ENCODE data around the gene PRKAG2. TPM values are rescaled to one million over a fixed set of nuclear protein-coding genes. Genes with fewer than 3 reads are reported as not detected.

Gene PRKAG2
- total RNA-seq, 1 donor from 2014 or later, result 4.7 TPM

- H3K4me3 ChIP-seq (ENCODE audit: low read length in 3 of 3), result no peak overlapping the region
- H3K9ac ChIP-seq (ENCODE audit: low read depth in 1 of 3, low read length in 3 of 3), result no peak overlapping the region
- no peaks in the 10 kb centered on the region for H3K27me3 ChIP-seq (ENCODE audit: control insufficient read depth in 3 of 3, insufficient read depth in 3 of 3, low read length in 3 of 3)
- H3K27ac ChIP-seq (ENCODE audit: low read depth, low read length), result no peak overlapping the region
- H3K4me1 ChIP-seq (ENCODE audit: control insufficient read depth in 3 of 3, insufficient read depth in 3 of 3, low read length in 3 of 3), result no peaks in the 10 kb centered on the region
- H3K36me3 ChIP-seq (ENCODE audit: control insufficient read depth in 3 of 3, insufficient read depth in 3 of 3, low read length in 3 of 3), result no peaks in the 10 kb centered on the region
- no peaks in the 10 kb centered on the region for H3K9me3 ChIP-seq (ENCODE audit: control insufficient read depth in 3 of 3, low read length in 3 of 3)
Observed at GRCh38 chr7:151660141-151660540, 216.8 kb downstream of the PRKAG2 start.

DNA sequence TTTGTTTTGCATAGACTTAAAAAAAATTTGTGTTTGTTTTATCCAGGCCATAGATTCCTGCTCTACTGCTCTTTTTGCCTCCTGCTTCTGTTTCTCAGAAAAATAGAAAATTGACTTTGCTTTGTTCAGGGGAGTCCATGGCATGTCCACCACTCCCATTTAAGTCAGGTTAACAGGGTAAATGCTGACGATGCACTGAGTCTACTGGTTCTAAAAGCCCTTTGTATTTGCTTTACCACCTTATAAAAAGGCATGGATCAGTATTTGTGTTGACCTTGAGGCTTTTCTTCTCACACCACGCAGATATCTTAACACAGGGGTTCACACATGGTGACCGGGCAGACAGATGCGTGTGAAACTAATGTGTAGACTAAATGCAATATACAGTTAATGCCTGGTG, 217.7 kb downstream of the PRKAG2 start:
- H3K36me3 ChIP-seq (ENCODE audit: control insufficient read depth in 3 of 3, insufficient read depth in 3 of 3, low read length in 3 of 3), result no peaks in the 10 kb centered on the region
- H3K27ac ChIP-seq (ENCODE audit: low read depth, low read length), result no peak overlapping the region
- no peaks in the 10 kb centered on the region for H3K9me3 ChIP-seq (ENCODE audit: control insufficient read depth in 3 of 3, low read length in 3 of 3)
- H3K4me1 ChIP-seq (ENCODE audit: control insufficient read depth in 3 of 3, insufficient read depth in 3 of 3, low read length in 3 of 3), result no peaks in the 10 kb centered on the region
- no peak overlapping the region for H3K4me3 ChIP-seq (ENCODE audit: low read length in 3 of 3)
- no peaks in the 10 kb centered on the region for H3K27me3 ChIP-seq (ENCODE audit: control insufficient read depth in 3 of 3, insufficient read depth in 3 of 3, low read length in 3 of 3)
- H3K9ac ChIP-seq (ENCODE audit: low read depth in 1 of 3, low read length in 3 of 3), result no peak overlapping the region

DNA sequence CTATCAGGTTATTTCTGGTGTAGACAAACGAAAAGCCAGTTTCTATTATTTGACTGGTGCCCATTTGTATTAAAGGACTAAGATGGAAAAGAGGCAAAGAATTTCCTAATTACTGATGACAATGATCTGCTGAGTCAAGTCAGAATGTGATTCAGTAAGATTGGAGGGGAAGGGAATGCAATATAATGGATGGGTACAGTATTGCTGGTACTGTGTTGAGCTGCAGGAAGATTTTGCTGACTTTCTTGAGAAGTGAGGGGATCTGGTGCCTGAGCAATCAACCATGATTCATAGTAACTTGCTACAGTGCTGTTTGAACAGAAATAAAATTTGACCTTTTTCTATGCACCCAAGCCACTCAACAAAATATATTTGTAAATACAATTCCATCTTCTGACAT, 218.1 kb downstream of the PRKAG2 start:
- H3K4me3 ChIP-seq (ENCODE audit: low read length in 3 of 3), result no peak overlapping the region
- no peaks in the 10 kb centered on the region for H3K4me1 ChIP-seq (ENCODE audit: control insufficient read depth in 3 of 3, insufficient read depth in 3 of 3, low read length in 3 of 3)
- H3K36me3 ChIP-seq (ENCODE audit: control insufficient read depth in 3 of 3, insufficient read depth in 3 of 3, low read length in 3 of 3), result no peaks in the 10 kb centered on the region
- no peak overlapping the region for H3K9ac ChIP-seq (ENCODE audit: low read depth in 1 of 3, low read length in 3 of 3)
- no peaks in the 10 kb centered on the region for H3K27me3 ChIP-seq (ENCODE audit: control insufficient read depth in 3 of 3, insufficient read depth in 3 of 3, low read length in 3 of 3)
- no peak overlapping the region for H3K27ac ChIP-seq (ENCODE audit: low read depth, low read length)
- H3K9me3 ChIP-seq (ENCODE audit: control insufficient read depth in 3 of 3, low read length in 3 of 3), result no peaks in the 10 kb centered on the region

DNA sequence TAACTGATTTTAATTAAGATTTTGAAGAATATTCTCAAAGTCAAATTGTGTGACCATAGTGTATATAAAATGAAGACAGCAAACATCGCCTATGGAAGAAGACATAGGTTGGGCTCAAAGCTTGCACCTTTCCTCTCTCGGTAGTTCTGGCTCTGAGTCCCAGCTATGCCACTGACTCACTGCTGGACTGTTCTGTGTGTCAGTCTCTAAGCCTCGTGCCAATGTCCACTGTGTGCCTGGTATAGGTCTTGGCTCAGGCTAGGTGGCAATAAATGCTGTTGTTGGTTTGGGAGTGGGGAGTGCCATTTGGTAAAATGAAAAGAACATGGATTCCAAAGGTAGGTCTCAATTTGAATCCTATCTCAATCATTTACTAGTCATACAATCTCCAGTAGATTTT, 219.7 kb downstream of the PRKAG2 start:
- H3K27ac ChIP-seq (ENCODE audit: low read depth, low read length), result no peak overlapping the region

DNA sequence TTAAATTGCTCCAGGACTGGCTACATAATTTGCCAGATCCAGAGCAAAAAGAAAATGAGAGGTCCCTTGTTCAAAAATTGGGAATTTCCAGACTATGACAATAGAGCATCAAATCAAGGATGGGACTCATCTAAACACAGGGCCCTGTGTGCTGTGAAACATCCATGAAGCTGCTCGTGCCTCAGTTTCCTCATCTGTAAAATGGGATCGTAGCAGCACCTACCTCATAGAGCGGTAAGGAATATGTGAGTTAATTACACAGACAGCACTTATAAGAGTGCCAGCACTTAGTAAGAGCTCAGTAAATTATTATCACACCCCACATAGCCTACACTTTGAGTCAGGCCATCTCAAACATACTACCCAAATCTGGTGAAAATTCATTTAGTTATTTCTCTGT, 221.4 kb downstream of the PRKAG2 start:
- no peaks in the 10 kb centered on the region for H3K36me3 ChIP-seq (ENCODE audit: control insufficient read depth in 3 of 3, insufficient read depth in 3 of 3, low read length in 3 of 3)
- H3K4me3 ChIP-seq (ENCODE audit: low read length in 3 of 3), result no peak overlapping the region
- H3K9me3 ChIP-seq (ENCODE audit: control insufficient read depth in 3 of 3, low read length in 3 of 3), result no peaks in the 10 kb centered on the region
- no peak overlapping the region for H3K27ac ChIP-seq (ENCODE audit: low read depth, low read length)
- H3K27me3 ChIP-seq (ENCODE audit: control insufficient read depth in 3 of 3, insufficient read depth in 3 of 3, low read length in 3 of 3), result no peaks in the 10 kb centered on the region
- H3K9ac ChIP-seq (ENCODE audit: low read depth in 1 of 3, low read length in 3 of 3), result no peak overlapping the region
- H3K4me1 ChIP-seq (ENCODE audit: control insufficient read depth in 3 of 3, insufficient read depth in 3 of 3, low read length in 3 of 3), result peaks cover 0 to 2% (median 0%) of the 10 kb centered on the region in 3 donors

More for the DNA sequence above, 219.7 kb downstream of the PRKAG2 start:
- no peak overlapping the region for H3K4me3 ChIP-seq (ENCODE audit: low read length in 3 of 3)
- no peaks in the 10 kb centered on the region for H3K4me1 ChIP-seq (ENCODE audit: control insufficient read depth in 3 of 3, insufficient read depth in 3 of 3, low read length in 3 of 3)
- H3K9ac ChIP-seq (ENCODE audit: low read depth in 1 of 3, low read length in 3 of 3), result no peak overlapping the region
- no peaks in the 10 kb centered on the region for H3K27me3 ChIP-seq (ENCODE audit: control insufficient read depth in 3 of 3, insufficient read depth in 3 of 3, low read length in 3 of 3)
- no peaks in the 10 kb centered on the region for H3K36me3 ChIP-seq (ENCODE audit: control insufficient read depth in 3 of 3, insufficient read depth in 3 of 3, low read length in 3 of 3)
- no peaks in the 10 kb centered on the region for H3K9me3 ChIP-seq (ENCODE audit: control insufficient read depth in 3 of 3, low read length in 3 of 3)

- Histone ChIP-seq H3K36me3 (ENCODE audit: control insufficient read depth in 3 of 3, insufficient read depth in 3 of 3, low read length in 3 of 3) (no peaks in the 10 kb centered on the region), H3K4me1 (ENCODE audit: control insufficient read depth in 3 of 3, insufficient read depth in 3 of 3, low read length in 3 of 3) (peaks cover 0 to 5% (median 3%) of the 10 kb centered on the region in 3 donors), H3K9ac (ENCODE audit: low read depth in 1 of 3, low read length in 3 of 3) (no peak overlapping the region), H3K4me3 (ENCODE audit: low read length in 3 of 3) (no peak overlapping the region), H3K9me3 (ENCODE audit: control insufficient read depth in 3 of 3, low read length in 3 of 3) (no peaks in the 10 kb centered on the region), H3K27me3 (ENCODE audit: control insufficient read depth in 3 of 3, insufficient read depth in 3 of 3, low read length in 3 of 3) (no peaks in the 10 kb centered on the region), H3K27ac (ENCODE audit: low read depth, low read length) (no peak overlapping the region)
Observed at GRCh38 chr7:151652111-151652510, 224.8 kb downstream of the PRKAG2 start.

- no peak overlapping the region for H3K27ac ChIP-seq (ENCODE audit: low read depth, low read length)
Observed at GRCh38 chr7:151650161-151650560, 226.8 kb downstream of the PRKAG2 start.

GRCh38 chr7:151648429-151648828, 228.5 kb downstream of the PRKAG2 start:
- Histone ChIP-seq H3K4me3 (ENCODE audit: low read length in 3 of 3) (no peak overlapping the region), H3K27me3 (ENCODE audit: control insufficient read depth in 3 of 3, insufficient read depth in 3 of 3, low read length in 3 of 3) (no peaks in the 10 kb centered on the region), H3K36me3 (ENCODE audit: control insufficient read depth in 3 of 3, insufficient read depth in 3 of 3, low read length in 3 of 3) (no peaks in the 10 kb centered on the region), H3K9ac (ENCODE audit: low read depth in 1 of 3, low read length in 3 of 3) (no peak overlapping the region), H3K9me3 (ENCODE audit: control insufficient read depth in 3 of 3, low read length in 3 of 3) (no peaks in the 10 kb centered on the region), H3K27ac (ENCODE audit: low read depth, low read length) (no peak overlapping the region), H3K4me1 (ENCODE audit: control insufficient read depth in 3 of 3, insufficient read depth in 3 of 3, low read length in 3 of 3) (peaks cover 0 to 5% (median 3%) of the 10 kb centered on the region in 3 donors)

More at GRCh38 chr7:151650161-151650560, 226.8 kb downstream of the PRKAG2 start:
- Histone ChIP-seq H3K4me3 (ENCODE audit: low read length in 3 of 3) (no peak overlapping the region), H3K9me3 (ENCODE audit: control insufficient read depth in 3 of 3, low read length in 3 of 3) (no peaks in the 10 kb centered on the region), H3K4me1 (ENCODE audit: control insufficient read depth in 3 of 3, insufficient read depth in 3 of 3, low read length in 3 of 3) (peaks cover 0 to 5% (median 3%) of the 10 kb centered on the region in 3 donors), H3K9ac (ENCODE audit: low read depth in 1 of 3, low read length in 3 of 3) (no peak overlapping the region), H3K36me3 (ENCODE audit: control insufficient read depth in 3 of 3, insufficient read depth in 3 of 3, low read length in 3 of 3) (no peaks in the 10 kb centered on the region), H3K27me3 (ENCODE audit: control insufficient read depth in 3 of 3, insufficient read depth in 3 of 3, low read length in 3 of 3) (no peaks in the 10 kb centered on the region)

GRCh38 chr7:151647874-151648273, 229.0 kb downstream of the PRKAG2 start:
- no peak overlapping the region for H3K4me3 ChIP-seq (ENCODE audit: low read length in 3 of 3)
- H3K9me3 ChIP-seq (ENCODE audit: control insufficient read depth in 3 of 3, low read length in 3 of 3), result no peaks in the 10 kb centered on the region
- no peak overlapping the region for H3K9ac ChIP-seq (ENCODE audit: low read depth in 1 of 3, low read length in 3 of 3)
- peaks cover 0 to 5% (median 3%) of the 10 kb centered on the region in 3 donors for H3K4me1 ChIP-seq (ENCODE audit: control insufficient read depth in 3 of 3, insufficient read depth in 3 of 3, low read length in 3 of 3)
- H3K36me3 ChIP-seq (ENCODE audit: control insufficient read depth in 3 of 3, insufficient read depth in 3 of 3, low read length in 3 of 3), result no peaks in the 10 kb centered on the region
- H3K27me3 ChIP-seq (ENCODE audit: control insufficient read depth in 3 of 3, insufficient read depth in 3 of 3, low read length in 3 of 3), result no peaks in the 10 kb centered on the region
- H3K27ac ChIP-seq (ENCODE audit: low read depth, low read length), result no peak overlapping the region

DNA sequence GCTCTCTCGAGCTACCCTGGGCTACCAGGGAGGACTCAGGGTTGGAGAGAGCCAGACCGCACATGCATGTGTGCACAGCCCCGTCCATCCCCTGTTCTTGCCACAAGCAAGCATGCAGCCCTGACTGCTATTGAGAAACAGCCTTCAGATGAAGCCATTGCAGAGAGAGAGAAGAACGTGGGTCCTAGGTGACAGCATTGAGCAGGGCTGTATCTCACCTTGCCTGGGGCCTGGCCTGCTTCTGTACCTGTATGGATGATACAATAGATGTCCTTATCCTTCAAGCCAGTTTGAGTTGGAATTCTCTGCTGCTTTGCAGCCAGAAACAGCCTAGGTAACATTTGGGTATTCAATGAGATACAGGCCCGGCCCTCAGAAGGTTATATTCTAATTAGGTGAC, 229.9 kb downstream of the PRKAG2 start:
- Histone ChIP-seq H3K4me1 (ENCODE audit: control insufficient read depth in 3 of 3, insufficient read depth in 3 of 3, low read length in 3 of 3) (peaks cover 0 to 5% (median 3%) of the 10 kb centered on the region in 3 donors), H3K4me3 (ENCODE audit: low read length in 3 of 3) (no peak overlapping the region), H3K9ac (ENCODE audit: low read depth in 1 of 3, low read length in 3 of 3) (no peak overlapping the region), H3K27me3 (ENCODE audit: control insufficient read depth in 3 of 3, insufficient read depth in 3 of 3, low read length in 3 of 3) (no peaks in the 10 kb centered on the region), H3K9me3 (ENCODE audit: control insufficient read depth in 3 of 3, low read length in 3 of 3) (no peaks in the 10 kb centered on the region), H3K36me3 (ENCODE audit: control insufficient read depth in 3 of 3, insufficient read depth in 3 of 3, low read length in 3 of 3) (no peaks in the 10 kb centered on the region), H3K27ac (ENCODE audit: low read depth, low read length) (no peak overlapping the region)

- no peaks in the 10 kb centered on the region for H3K27me3 ChIP-seq (ENCODE audit: control insufficient read depth in 3 of 3, insufficient read depth in 3 of 3, low read length in 3 of 3)
- H3K4me1 ChIP-seq (ENCODE audit: control insufficient read depth in 3 of 3, insufficient read depth in 3 of 3, low read length in 3 of 3), result peaks cover 1 to 4% (median 2%) of the 10 kb centered on the region in 3 donors
- no peak overlapping the region for H3K9ac ChIP-seq (ENCODE audit: low read depth in 1 of 3, low read length in 3 of 3)
- H3K36me3 ChIP-seq (ENCODE audit: control insufficient read depth in 3 of 3, insufficient read depth in 3 of 3, low read length in 3 of 3), result no peaks in the 10 kb centered on the region
- H3K9me3 ChIP-seq (ENCODE audit: control insufficient read depth in 3 of 3, low read length in 3 of 3), result no peaks in the 10 kb centered on the region
- H3K27ac ChIP-seq (ENCODE audit: low read depth, low read length), result no peak overlapping the region
- H3K4me3 ChIP-seq (ENCODE audit: low read length in 3 of 3), result no peak overlapping the region
Observed at GRCh38 chr7:151645311-151645710, 231.6 kb downstream of the PRKAG2 start.
